ENCODE data around the gene CTNND2. TPM values are rescaled to one million over a fixed set of nuclear protein-coding genes. Genes with fewer than 3 reads are reported as not detected.

The CTNND2 gene
- polyA plus RNA-seq, 1 of the 3 experiments (the other 2 are of a cell fraction) = not detected

DNA sequence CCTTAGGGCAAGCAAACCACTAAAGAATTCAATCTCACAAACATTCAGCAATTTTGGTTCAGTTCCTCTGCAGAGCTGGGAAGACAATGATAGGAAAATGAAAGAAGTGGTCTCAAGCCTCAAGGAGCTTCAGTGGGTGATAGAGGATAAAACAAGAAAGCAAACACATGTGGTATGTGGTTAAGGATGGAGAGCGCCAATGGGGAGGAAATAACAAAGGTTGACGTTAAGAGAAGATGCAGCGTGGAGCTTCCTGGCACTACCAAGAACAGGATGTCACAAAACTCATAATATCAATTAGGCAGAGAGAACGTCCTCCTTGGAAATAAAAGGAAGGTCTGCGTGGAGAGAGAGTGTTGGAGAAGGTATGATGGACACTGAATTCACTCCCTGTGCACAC is 731.8 kb downstream of the CTNND2 start:
- H3K27ac ChIP-seq (ENCODE audit: low read depth in 2 of 2, low read length in 1 of 2) = no peak overlapping the region
- no peaks in the 10 kb centered on the region for H3F3A ChIP-seq (replicated peaks; ENCODE audit: insufficient read depth)
- no peaks in the 10 kb centered on the region for H3K9me3 ChIP-seq
- no peaks in the 10 kb centered on the region for H3K9me2 ChIP-seq
- H3K36me3 ChIP-seq (replicated peaks in 1 of 2; ENCODE audit: control insufficient read depth in 1 of 2, insufficient read depth in 2 of 2, low read length in 1 of 2) = no peaks in the 10 kb centered on the region
- H3K4me2 ChIP-seq = no peak overlapping the region
- no peaks in the 10 kb centered on the region for H3K4me1 ChIP-seq (ENCODE audit: control insufficient read depth in 1 of 2, insufficient read depth in 2 of 2, low read depth in 1 of 2, low read length in 1 of 2)
- ChIA-PET CTCF (no interaction called here), POLR2A (no interaction called here)
- H3K27me3 ChIP-seq (ENCODE audit: insufficient read depth) = no peaks in the 10 kb centered on the region
- no peak overlapping the region for H2AFZ ChIP-seq (ENCODE audit: low read depth)
- no peak for DNase-seq
- H4K20me1 ChIP-seq (ENCODE audit: insufficient read depth) = no peaks in the 10 kb centered on the region
- TF ChIP-seq, protein P1, sequence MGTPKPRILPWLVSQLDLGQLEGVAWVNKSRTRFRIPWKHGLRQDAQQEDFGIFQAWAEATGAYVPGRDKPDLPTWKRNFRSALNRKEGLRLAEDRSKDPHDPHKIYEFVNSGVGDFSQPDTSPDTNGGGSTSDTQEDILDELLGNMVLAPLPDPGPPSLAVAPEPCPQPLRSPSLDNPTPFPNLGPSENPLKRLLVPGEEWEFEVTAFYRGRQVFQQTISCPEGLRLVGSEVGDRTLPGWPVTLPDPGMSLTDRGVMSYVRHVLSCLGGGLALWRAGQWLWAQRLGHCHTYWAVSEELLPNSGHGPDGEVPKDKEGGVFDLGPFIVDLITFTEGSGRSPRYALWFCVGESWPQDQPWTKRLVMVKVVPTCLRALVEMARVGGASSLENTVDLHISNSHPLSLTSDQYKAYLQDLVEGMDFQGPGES (IDR thresholded peaks at IDR 0.05; ENCODE audit: low read depth, low read length) = no peak
- TF ChIP-seq, protein P2, sequence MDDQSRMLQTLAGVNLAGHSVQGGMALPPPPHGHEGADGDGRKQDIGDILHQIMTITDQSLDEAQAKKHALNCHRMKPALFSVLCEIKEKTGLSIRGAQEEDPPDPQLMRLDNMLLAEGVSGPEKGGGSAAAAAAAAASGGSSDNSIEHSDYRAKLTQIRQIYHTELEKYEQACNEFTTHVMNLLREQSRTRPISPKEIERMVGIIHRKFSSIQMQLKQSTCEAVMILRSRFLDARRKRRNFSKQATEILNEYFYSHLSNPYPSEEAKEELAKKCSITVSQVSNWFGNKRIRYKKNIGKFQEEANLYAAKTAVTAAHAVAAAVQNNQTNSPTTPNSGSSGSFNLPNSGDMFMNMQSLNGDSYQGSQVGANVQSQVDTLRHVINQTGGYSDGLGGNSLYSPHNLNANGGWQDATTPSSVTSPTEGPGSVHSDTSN (IDR thresholded peaks at IDR 0.05) = no peak
- TF ChIP-seq RXRA (IDR thresholded peaks at IDR 0.05; ENCODE audit: borderline replicate concordance, low read depth) (no peak), FOXM1 (IDR thresholded peaks at IDR 0.05; ENCODE audit: low read depth) (no peak), NRF1 (IDR thresholded peaks at IDR 0.05; ENCODE audit: low read depth, low read length) (no peak), TEAD4 (IDR thresholded peaks at IDR 0.05; ENCODE audit: borderline replicate concordance, insufficient read depth) (no peak), NFIC (IDR thresholded peaks at IDR 0.05; ENCODE audit: borderline replicate concordance) (no peak), CTCF (IDR thresholded peaks at IDR 0.05) (no peak), MEF2A (IDR thresholded peaks at IDR 0.05; ENCODE audit: borderline replicate concordance, low read depth) (no peak), POLR2AphosphoS5 (IDR thresholded peaks at IDR 0.05; ENCODE audit: low read depth, low read length) (no peak), SIN3A (IDR thresholded peaks at IDR 0.05; ENCODE audit: borderline replicate concordance, low read depth, low read length) (no peak), FOSL2 (IDR thresholded peaks at IDR 0.05; ENCODE audit: borderline replicate concordance, low read depth) (no peak), SMC3 (IDR thresholded peaks at IDR 0.05; ENCODE audit: low read depth, low read length) (no peak)
- TF ChIP-seq, protein P3, sequence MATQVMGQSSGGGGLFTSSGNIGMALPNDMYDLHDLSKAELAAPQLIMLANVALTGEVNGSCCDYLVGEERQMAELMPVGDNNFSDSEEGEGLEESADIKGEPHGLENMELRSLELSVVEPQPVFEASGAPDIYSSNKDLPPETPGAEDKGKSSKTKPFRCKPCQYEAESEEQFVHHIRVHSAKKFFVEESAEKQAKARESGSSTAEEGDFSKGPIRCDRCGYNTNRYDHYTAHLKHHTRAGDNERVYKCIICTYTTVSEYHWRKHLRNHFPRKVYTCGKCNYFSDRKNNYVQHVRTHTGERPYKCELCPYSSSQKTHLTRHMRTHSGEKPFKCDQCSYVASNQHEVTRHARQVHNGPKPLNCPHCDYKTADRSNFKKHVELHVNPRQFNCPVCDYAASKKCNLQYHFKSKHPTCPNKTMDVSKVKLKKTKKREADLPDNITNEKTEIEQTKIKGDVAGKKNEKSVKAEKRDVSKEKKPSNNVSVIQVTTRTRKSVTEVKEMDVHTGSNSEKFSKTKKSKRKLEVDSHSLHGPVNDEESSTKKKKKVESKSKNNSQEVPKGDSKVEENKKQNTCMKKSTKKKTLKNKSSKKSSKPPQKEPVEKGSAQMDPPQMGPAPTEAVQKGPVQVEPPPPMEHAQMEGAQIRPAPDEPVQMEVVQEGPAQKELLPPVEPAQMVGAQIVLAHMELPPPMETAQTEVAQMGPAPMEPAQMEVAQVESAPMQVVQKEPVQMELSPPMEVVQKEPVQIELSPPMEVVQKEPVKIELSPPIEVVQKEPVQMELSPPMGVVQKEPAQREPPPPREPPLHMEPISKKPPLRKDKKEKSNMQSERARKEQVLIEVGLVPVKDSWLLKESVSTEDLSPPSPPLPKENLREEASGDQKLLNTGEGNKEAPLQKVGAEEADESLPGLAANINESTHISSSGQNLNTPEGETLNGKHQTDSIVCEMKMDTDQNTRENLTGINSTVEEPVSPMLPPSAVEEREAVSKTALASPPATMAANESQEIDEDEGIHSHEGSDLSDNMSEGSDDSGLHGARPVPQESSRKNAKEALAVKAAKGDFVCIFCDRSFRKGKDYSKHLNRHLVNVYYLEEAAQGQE (IDR thresholded peaks at IDR 0.05; ENCODE audit: low read depth, low read length) = no peak
- TF ChIP-seq, protein P4, sequence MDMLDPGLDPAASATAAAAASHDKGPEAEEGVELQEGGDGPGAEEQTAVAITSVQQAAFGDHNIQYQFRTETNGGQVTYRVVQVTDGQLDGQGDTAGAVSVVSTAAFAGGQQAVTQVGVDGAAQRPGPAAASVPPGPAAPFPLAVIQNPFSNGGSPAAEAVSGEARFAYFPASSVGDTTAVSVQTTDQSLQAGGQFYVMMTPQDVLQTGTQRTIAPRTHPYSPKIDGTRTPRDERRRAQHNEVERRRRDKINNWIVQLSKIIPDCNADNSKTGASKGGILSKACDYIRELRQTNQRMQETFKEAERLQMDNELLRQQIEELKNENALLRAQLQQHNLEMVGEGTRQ (IDR thresholded peaks at IDR 0.05; ENCODE audit: borderline replicate concordance, low read depth, low read length) = no peak
- H3K79me2 ChIP-seq (ENCODE audit: insufficient read depth) = no peaks in the 10 kb centered on the region
- 29% methylated on average over 5 of the region's 5 CpGs for WGBS (ENCODE audit: low lambda C conversion rate)
- no peak overlapping the region for H3K4me3 ChIP-seq (ENCODE audit: low read depth in 2 of 2, low read length in 1 of 2)
- H3K9ac ChIP-seq = no peak overlapping the region

Measured in SK-N-SH (cell line).